Measurements from ENCODE around the gene CD274. TPM values are rescaled to one million over a fixed set of nuclear protein-coding genes. Genes with fewer than 3 reads are reported as not detected.
A peak's percentile ranks its signal among the peaks of the same experiment; 100 is the strongest.
"Not testable (repeated sequence)": the region's sequence is repeated elsewhere in the genome, so short reads cannot be mapped to it uniquely, and the experiment has no call there.

CD274 gene
- total and polyA plus RNA-seq, 3 experiments from 2014 or later, result 6.1 to 17.6 (median 13.2) TPM

GRCh38 chr9:5425006-5425628 is 25.2 kb upstream of the CD274 start:
- POLR2A ChIA-PET, result interaction anchor here (1.2 kb wide), 1 partner anchor 12 kb away, joined by 4 read pairs; the partner anchor contains the start of gene PLGRKT

GRCh38 chr9:5427005-5427404 is 23.3 kb upstream of the CD274 start:
- H3K4me1 Mint-ChIP-seq, result peaks cover 4 to 13% (median 5%) of the 10 kb centered on the region in 3 donors
- Histone ChIP-seq H3K4me3 (ENCODE audit: low read length) (no peak overlapping the region), H3K36me3 (ENCODE audit: insufficient read depth, low read length) (peaks cover 4% of the 10 kb centered on the region), H3K4me1 (ENCODE audit: insufficient read depth, low read length) (no peaks in the 10 kb centered on the region), H3K9me3 (ENCODE audit: low read length) (no peaks in the 10 kb centered on the region), H3K27ac (ENCODE audit: low read depth, low read length) (no peak overlapping the region), H3K27me3 (ENCODE audit: insufficient read depth, low read length, poor library complexity, severe bottlenecking) (no peaks in the 10 kb centered on the region)
- POLR2A ChIA-PET, result interaction anchor here (0.7 kb wide), 1 partner anchor 173 kb away, joined by 3 read pairs; no protein-coding TSS in a partner anchor
- no peak for DNase-seq
- CTCF ChIA-PET, result interaction anchor here (1.6 to 8.3 kb wide), 3 partner anchors 11 to 239 kb away, joined by 4 to 72 read pairs (median 10); partner anchors contain the start of genes INSL6 and PLGRKT
- H3K27me3 Mint-ChIP-seq, result no peaks in the 10 kb centered on the region
- H3K4me3 Mint-ChIP-seq, result no peak overlapping the region
- peak overlapping the region in 1 of 8 donors; percentile 45 for H3K27ac Mint-ChIP-seq
- peaks cover 0 to 40% (median 5%) of the 10 kb centered on the region in 3 donors for H3K36me3 Mint-ChIP-seq
- H3K9me3 Mint-ChIP-seq, result no peaks in the 10 kb centered on the region

More at GRCh38 chr9:5425006-5425628, 25.2 kb upstream of the CD274 start:
- Mint-ChIP-seq H3K4me1 (peaks cover 7 to 23% (median 8%) of the 10 kb centered on the region in 3 donors), H3K4me3 (no peak overlapping the region), H3K27ac (no peak overlapping the region), H3K9me3 (no peaks in the 10 kb centered on the region), H3K36me3 (peaks cover 0 to 27% (median 6%) of the 10 kb centered on the region in 3 donors), H3K27me3 (no peaks in the 10 kb centered on the region)
- no peaks in the 10 kb centered on the region for H3K9me3 ChIP-seq (ENCODE audit: low read length)
- H3K36me3 ChIP-seq (ENCODE audit: insufficient read depth, low read length), result no peaks in the 10 kb centered on the region
- no peaks in the 10 kb centered on the region for H3K4me1 ChIP-seq (ENCODE audit: insufficient read depth, low read length)
- H3K4me3 ChIP-seq (ENCODE audit: low read length), result no peak overlapping the region
- peak in 2 of 5 donors; percentile 31 to 36 for DNase-seq
- H3K27me3 ChIP-seq (ENCODE audit: insufficient read depth, low read length, poor library complexity, severe bottlenecking), result no peaks in the 10 kb centered on the region
- no peak overlapping the region for H3K27ac ChIP-seq (ENCODE audit: low read depth, low read length)
- CTCF ChIA-PET, result interaction anchor here (0.7 to 8.3 kb wide), 14 partner anchors 11 to 666 kb away, joined by 3 to 72 read pairs (median 3); partner anchors contain the start of genes CD274, INSL6 and PLGRKT

GRCh38 chr9:5428172-5428571 is 22.2 kb upstream of the CD274 start:
- H3K9me3 ChIP-seq (ENCODE audit: low read length), result no peaks in the 10 kb centered on the region
- no peaks in the 10 kb centered on the region for H3K27me3 Mint-ChIP-seq
- H3K4me3 ChIP-seq (ENCODE audit: low read length), result no peak overlapping the region
- no peak for DNase-seq
- H3K4me3 Mint-ChIP-seq, result no peak overlapping the region
- ChIA-PET CTCF (interaction anchor here (1.2 to 8.3 kb wide), 3 partner anchors 22 to 241 kb away, joined by 4 to 72 read pairs (median 8); partner anchors contain the start of genes CD274 and INSL6), POLR2A (no interaction called here)
- peaks cover 4% of the 10 kb centered on the region for H3K36me3 ChIP-seq (ENCODE audit: insufficient read depth, low read length)
- no peaks in the 10 kb centered on the region for H3K27me3 ChIP-seq (ENCODE audit: insufficient read depth, low read length, poor library complexity, severe bottlenecking)
- H3K9me3 Mint-ChIP-seq, result no peaks in the 10 kb centered on the region
- H3K27ac ChIP-seq (ENCODE audit: low read depth, low read length), result no peak overlapping the region
- H3K36me3 Mint-ChIP-seq, result peaks cover 0 to 52% (median 6%) of the 10 kb centered on the region in 3 donors
- no peaks in the 10 kb centered on the region for H3K4me1 ChIP-seq (ENCODE audit: insufficient read depth, low read length)
- peak overlapping the region in 1 of 8 donors; percentile 21 for H3K27ac Mint-ChIP-seq
- H3K4me1 Mint-ChIP-seq, result peaks cover 5 to 10% (median 5%) of the 10 kb centered on the region in 3 donors

GRCh38 chr9:5428794-5429528 is 21.4 kb upstream of the CD274 start:
- Mint-ChIP-seq H3K27me3 (no peaks in the 10 kb centered on the region), H3K9me3 (no peaks in the 10 kb centered on the region), H3K27ac (peak overlapping the region in 2 of 8 donors; percentile 14 to 63), H3K36me3 (peaks cover 0 to 55% (median 6%) of the 10 kb centered on the region in 3 donors), H3K4me1 (peaks cover 5 to 10% (median 5%) of the 10 kb centered on the region in 3 donors), H3K4me3 (no peak overlapping the region)
- H3K4me1 ChIP-seq (ENCODE audit: insufficient read depth, low read length), result no peaks in the 10 kb centered on the region
- peaks cover 4% of the 10 kb centered on the region for H3K36me3 ChIP-seq (ENCODE audit: insufficient read depth, low read length)
- no peaks in the 10 kb centered on the region for H3K27me3 ChIP-seq (ENCODE audit: insufficient read depth, low read length, poor library complexity, severe bottlenecking)
- no peak overlapping the region for H3K4me3 ChIP-seq (ENCODE audit: low read length)
- no peak overlapping the region for H3K27ac ChIP-seq (ENCODE audit: low read depth, low read length)
- ChIA-PET CTCF (interaction anchor here (1.1 to 8.3 kb wide), 4 partner anchors 21 to 241 kb away, joined by 4 to 72 read pairs (median 6); partner anchors contain the start of genes CD274 and INSL6), POLR2A (no interaction called here)
- DNase-seq, result no peak
- H3K9me3 ChIP-seq (ENCODE audit: low read length), result no peaks in the 10 kb centered on the region

GRCh38 chr9:5429873-5430564 is 20.3 kb upstream of the CD274 start:
- H3K4me3 Mint-ChIP-seq, result no peak overlapping the region
- no peak overlapping the region for H3K27ac Mint-ChIP-seq
- peaks cover 0 to 60% (median 6%) of the 10 kb centered on the region in 3 donors for H3K36me3 Mint-ChIP-seq
- ChIA-PET POLR2A (no interaction called here), CTCF (interaction anchor here (1.1 to 8.3 kb wide), 3 partner anchors 20 to 242 kb away, joined by 5 to 72 read pairs (median 8); partner anchors contain the start of genes CD274 and INSL6)
- Histone ChIP-seq H3K4me3 (ENCODE audit: low read length) (no peak overlapping the region), H3K9me3 (ENCODE audit: low read length) (no peaks in the 10 kb centered on the region), H3K27me3 (ENCODE audit: insufficient read depth, low read length, poor library complexity, severe bottlenecking) (no peaks in the 10 kb centered on the region), H3K36me3 (ENCODE audit: insufficient read depth, low read length) (peaks cover 4% of the 10 kb centered on the region), H3K27ac (ENCODE audit: low read depth, low read length) (no peak overlapping the region), H3K4me1 (ENCODE audit: insufficient read depth, low read length) (no peaks in the 10 kb centered on the region)
- no peaks in the 10 kb centered on the region for H3K27me3 Mint-ChIP-seq
- DNase-seq, result no peak
- H3K4me1 Mint-ChIP-seq, result peaks cover 5 to 7% (median 5%) of the 10 kb centered on the region in 3 donors
- H3K9me3 Mint-ChIP-seq, result no peaks in the 10 kb centered on the region

- POLR2A ChIA-PET, result no interaction called here
- Histone ChIP-seq H3K36me3 (ENCODE audit: insufficient read depth, low read length) (peaks cover 7% of the 10 kb centered on the region), H3K4me1 (ENCODE audit: insufficient read depth, low read length) (peaks cover 4% of the 10 kb centered on the region), H3K27me3 (ENCODE audit: insufficient read depth, low read length, poor library complexity, severe bottlenecking) (no peaks in the 10 kb centered on the region), H3K27ac (ENCODE audit: low read depth, low read length) (no peak overlapping the region), H3K9me3 (ENCODE audit: low read length) (no peaks in the 10 kb centered on the region), H3K4me3 (ENCODE audit: low read length) (no peak overlapping the region)
- Mint-ChIP-seq H3K4me3 (no peak overlapping the region), H3K36me3 (peaks cover 4 to 68% (median 9%) of the 10 kb centered on the region in 3 donors), H3K27ac (peak overlapping the region in 2 of 8 donors; percentile 48 to 75), H3K4me1 (peaks cover 7 to 11% (median 10%) of the 10 kb centered on the region in 3 donors), H3K27me3 (no peaks in the 10 kb centered on the region), H3K9me3 (no peaks in the 10 kb centered on the region)
- DNase-seq, result no peak
- CTCF ChIA-PET, result no interaction called here
These were observed 19.4 kb upstream of the CD274 start for GRCh38 chr9:5430912-5431311.

GRCh38 chr9:5432890-5433289 is 17.5 kb upstream of the CD274 start:
- peaks cover 4 to 69% (median 9%) of the 10 kb centered on the region in 3 donors for H3K36me3 Mint-ChIP-seq
- CTCF ChIA-PET, H3K27ac Mint-ChIP-seq: not testable (repeated sequence)

More at GRCh38 chr9:5432890-5433289, 17.5 kb upstream of the CD274 start:
- H3K27ac ChIP-seq (ENCODE audit: low read depth, low read length); H3K4me3 ChIP-seq (ENCODE audit: low read length); POLR2A ChIA-PET; H3K36me3 ChIP-seq (ENCODE audit: insufficient read depth, low read length); DNase-seq; H3K4me3 Mint-ChIP-seq; H3K27me3 ChIP-seq (ENCODE audit: insufficient read depth, low read length, poor library complexity, severe bottlenecking); H3K27me3 Mint-ChIP-seq; H3K9me3 ChIP-seq (ENCODE audit: low read length); H3K9me3 Mint-ChIP-seq: not testable (repeated sequence)
- H3K4me1 ChIP-seq (ENCODE audit: insufficient read depth, low read length), result peaks cover 18% of the 10 kb centered on the region
- peaks cover 23 to 30% (median 25%) of the 10 kb centered on the region in 3 donors for H3K4me1 Mint-ChIP-seq

Data from CD8-positive, alpha-beta memory T cell (primary cell).